TTC549 (cell line): Measurements from ENCODE around the gene LRRC74B.
"Not testable (repeated sequence)": the region's sequence is repeated elsewhere in the genome, so short reads cannot be mapped to it uniquely, and the experiment has no call there.

Experiments
- FAIRE-seq: peaks from 2 replicates; lab custom pipeline; 2012; peaks lifted over from hg19 to GRCh38; lab: Jason Lieb, UNC

LRRC74B gene

DNA sequence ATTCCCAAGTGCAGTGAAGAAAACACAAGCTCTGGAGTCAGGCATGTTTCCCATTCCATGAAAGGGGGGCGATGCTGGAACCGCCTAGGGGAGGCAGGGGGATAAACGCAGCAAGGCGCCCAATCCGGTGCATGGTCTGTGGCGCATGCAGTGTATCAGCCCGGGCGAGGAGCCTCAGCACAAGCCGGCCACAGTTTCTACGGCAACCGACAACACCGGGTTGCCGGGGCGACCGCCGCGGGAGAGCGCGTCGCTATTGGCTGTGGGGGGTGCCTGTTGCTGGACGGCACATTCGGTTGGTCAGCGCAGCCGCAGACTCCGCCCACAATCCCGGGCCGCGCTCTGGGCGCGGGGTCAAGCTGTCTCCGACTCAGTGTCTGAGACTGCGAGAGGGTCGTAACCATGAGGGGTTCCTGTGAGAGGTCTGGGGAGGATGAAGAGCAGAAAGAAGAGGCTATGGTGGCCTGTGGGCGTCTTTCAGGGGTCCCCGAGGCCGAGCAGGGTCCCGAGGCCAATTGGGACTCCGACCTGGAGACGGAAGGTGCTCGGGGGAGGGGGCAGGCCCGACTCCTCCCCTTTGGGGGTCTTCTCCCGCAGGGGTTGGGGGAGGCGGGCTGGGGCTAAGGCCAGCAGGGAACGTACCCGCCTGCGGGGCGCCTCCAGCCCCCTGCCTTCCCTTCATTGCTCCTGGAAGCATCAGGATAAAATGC lies at the start of gene LRRC74B:
Gene LRRC74B (plus strand): TSS at position 362 of the 710 bp plus-strand sequence. CDS start 41 bp downstream, at position 403.
- no peak for FAIRE-seq

GRCh38 chr22:20996031-20996410 lies 49.7 kb upstream of the LRRC74B start:
- no peak for FAIRE-seq

GRCh38 chr22:20996598-20997535 lies 48.9 kb upstream of the LRRC74B start:
- FAIRE-seq = no peak

- no peak for FAIRE-seq
These were observed 48.0 kb upstream of the LRRC74B start for GRCh38 chr22:20997536-20998257.

DNA sequence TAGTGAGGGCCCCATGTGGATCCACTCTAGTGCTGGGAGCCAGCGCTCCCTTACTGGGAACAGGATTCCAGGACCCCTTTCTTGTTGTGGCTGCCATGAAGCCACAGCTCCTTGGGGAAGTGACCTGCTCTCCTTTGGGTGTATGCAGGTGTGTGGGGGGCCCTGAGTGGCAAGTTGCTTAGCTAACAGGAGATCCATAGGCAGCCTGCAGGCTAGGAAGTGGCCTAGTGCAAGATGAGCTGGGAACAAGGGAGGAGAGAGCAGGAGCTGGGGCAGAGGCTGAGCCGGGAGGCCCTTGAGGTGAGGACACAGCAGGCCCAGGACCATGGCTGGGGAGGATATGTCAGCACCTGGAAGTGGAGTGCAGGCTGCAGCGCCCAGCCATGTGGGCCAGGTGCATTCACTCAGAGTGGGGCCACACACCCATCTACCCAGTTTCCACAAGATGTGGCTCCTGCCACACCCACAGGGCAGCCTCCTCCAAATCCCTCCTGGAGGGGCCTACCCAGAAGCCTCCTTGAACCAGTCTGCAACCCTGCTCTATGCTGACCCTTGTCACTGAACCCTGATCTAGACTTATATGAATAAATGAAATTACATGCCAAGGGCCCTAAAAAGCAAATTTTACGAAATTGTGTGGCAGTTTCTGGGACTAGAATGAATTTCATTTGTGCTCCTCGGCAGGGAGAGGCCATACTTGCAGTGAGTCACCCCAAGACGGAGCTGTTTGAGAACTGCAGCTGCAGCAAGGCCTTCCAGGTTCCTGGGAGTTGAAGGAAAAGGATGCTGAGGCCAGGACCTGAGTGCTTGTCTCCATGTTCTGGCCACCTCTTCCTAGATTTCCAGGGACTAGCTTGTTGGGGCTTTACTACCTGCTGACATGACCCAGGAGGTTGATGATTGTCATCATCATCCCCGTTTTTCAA lies 47.1 kb upstream of the LRRC74B start:
- FAIRE-seq = no peak

DNA sequence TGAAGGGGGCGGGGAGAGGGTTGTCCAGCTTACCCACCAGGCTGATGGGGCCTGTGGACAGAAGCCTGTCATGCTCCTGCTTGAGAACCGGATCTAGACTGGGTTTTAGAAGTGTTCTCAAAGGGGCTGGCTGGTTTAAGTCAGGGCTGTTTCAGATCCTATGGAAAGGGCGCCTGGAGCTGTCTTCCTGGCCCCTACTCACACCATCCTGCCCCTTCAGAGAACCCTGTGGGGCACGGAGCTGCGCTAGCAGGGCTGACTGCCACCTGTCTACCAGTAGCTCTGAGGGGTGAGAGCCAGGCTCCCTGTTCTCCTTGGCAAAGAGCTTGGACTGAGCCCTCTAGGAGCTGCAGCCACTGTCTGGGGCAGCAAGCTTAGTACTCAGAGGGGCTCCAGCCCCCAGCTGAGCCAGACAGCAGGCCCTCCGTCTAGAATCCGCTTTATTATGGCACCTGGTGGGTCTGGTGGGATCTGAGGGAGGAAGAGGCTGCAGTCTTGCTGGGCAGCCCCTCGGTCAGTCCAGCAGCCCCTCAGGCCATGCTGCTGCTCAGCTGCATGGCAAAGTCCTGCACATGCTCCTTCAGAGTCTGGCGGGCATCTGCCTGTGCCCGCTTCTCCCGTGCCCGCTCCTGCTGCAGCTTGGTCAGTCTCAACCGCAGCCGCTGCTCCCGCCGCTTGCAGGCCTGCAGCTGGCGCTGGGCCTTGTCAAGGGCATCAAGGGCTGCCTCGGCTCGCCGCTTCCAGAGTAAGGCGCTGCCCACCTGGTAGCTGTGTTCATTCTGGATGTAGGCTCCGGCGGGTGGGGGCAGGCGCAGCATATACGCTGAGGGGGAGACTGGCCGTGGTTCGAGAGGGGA lies 46.2 kb upstream of the LRRC74B start:
- FAIRE-seq = no peak

GRCh38 chr22:21000207-21000986 lies 45.3 kb upstream of the LRRC74B start:
- no peak for FAIRE-seq

DNA sequence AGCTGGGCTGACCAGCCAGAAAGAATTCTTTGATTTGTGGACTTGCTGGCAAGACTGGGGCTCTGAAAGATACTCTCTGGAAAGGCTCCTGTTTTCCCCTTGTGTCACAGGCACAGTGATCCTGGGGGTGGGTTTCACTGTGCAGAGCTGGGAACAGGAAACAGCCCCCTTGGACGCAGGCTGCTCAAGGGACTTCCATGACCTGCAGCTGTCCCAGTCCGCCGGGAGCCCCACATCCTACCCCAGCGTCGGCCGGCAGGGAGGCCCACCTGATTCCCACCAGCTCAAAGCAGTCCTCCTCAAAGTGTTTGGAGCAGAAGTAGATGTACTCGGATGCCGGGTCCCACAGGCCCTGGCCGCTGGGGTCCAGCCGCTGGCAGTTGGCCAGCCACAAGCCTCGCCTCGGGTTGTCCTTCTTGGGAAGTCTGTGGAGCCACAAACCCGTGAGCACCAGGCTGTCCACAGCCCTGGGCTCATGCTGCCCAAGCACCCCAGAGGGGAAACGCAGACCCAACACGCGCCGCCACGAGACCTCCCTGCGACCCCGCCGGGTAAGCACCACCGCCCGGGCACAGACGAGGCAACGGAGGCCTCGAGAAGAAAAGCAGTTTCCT lies 44.7 kb upstream of the LRRC74B start:
- FAIRE-seq = no peak

- no peak for FAIRE-seq
These were observed 44.0 kb upstream of the LRRC74B start, which contains the start of gene THAP7 for GRCh38 chr22:21001601-21002325. THAP7 (minus strand) TSS chr22:21002118; CDS start chr22:21001911, 207 bp downstream.

GRCh38 chr22:21003782-21004181 lies 42.0 kb upstream of the LRRC74B start:
- FAIRE-seq = no peak

- FAIRE-seq = not testable (repeated sequence)
These were observed 36.5 kb upstream of the LRRC74B start for GRCh38 chr22:21009208-21009607.

GRCh38 chr22:21009638-21010425 lies 35.9 kb upstream of the LRRC74B start:
- no peak for FAIRE-seq

- FAIRE-seq = no peak
These were observed 35.2 kb upstream of the LRRC74B start for GRCh38 chr22:21010426-21011113.

DNA sequence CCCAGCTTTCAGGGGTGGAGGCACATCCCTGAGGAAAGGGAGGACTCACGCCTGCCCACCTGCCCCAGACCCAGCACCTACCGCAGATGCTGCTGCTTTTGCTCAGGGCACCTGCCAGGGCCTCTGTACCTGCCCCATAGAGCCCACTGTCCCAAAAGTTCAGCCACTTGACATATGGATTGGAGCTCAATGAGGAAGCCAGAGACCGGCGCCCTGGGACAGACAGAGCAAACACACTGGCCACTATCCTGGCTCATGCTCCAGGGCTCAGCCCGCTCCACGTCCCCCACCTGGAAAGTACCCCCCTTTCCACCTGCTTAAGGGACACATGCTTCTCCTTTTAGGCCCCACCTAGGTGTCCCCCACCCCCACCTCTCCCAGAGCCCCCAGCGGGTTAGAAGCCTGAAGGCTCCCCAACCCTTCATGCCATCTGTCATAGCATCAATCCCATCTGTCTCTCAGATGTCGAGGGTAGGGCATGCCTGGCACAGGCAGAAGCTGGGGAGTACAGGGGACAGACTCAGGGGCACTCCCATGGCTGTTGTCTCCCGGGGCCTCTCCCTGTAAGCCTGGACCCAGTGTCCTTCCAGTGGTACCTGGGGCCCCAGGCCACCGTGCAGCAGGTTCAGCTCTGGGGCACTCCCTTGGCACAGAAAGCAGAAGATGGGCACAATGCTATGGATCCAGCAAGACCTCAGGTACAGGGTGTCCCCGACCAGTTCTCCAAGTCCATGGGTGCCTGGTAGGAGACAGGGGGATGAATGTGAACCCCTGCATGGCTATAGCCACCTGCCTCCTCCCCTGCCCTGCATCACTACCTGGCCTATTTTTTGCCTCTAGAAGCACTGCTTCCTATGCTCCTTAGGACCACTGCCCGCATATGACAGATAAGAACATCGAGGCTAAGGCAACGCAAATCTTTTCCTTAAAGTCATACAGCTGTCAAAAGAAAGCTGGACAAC lies 33.0 kb upstream of the LRRC74B start:
- no peak for FAIRE-seq

DNA sequence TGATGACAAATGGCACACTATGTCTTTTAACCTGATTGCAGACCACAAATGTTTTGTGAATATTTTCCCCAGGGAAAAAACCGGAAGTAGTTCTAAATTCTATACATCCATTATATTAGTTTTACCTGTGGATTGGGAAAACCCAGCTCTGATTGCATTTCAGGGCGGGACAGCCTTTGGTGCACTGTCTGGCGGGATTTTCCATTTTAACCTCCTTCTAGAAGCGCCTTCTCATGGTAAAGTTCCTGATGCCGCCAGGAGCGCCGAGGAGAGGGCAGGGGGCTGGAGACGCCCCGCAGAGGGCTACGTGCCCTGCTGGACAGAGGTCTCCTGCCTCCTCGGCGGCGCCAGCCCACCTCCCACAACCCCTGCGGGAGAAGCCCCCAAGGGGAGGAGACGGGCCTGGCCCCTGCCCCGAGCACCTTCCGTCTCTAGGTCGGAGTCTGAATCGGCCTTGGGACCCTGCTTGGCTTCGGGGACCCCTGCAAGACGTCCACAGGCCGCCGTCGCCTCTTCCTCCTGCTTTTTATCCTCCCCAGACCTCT lies 32.0 kb upstream of the LRRC74B start:
- FAIRE-seq = no peak
